ENCODE measurements around the gene GPC3.

The GPC3 gene

GRCh38 chrX:133569217-133569616, 416.2 kb downstream of the GPC3 start:
- no peak for DNase-seq (ENCODE audit: low read depth, low spot score)

GRCh38 chrX:133568109-133568508, 417.3 kb downstream of the GPC3 start:
- DNase-seq (ENCODE audit: low read depth, low spot score): no peak

- no peak for DNase-seq (ENCODE audit: low read depth, low spot score)
Observed at GRCh38 chrX:133566876-133567275, 418.5 kb downstream of the GPC3 start.

GRCh38 chrX:133563705-133564104, 421.7 kb downstream of the GPC3 start:
- no peak for DNase-seq (ENCODE audit: low read depth, low spot score)

- DNase-seq (ENCODE audit: low read depth, low spot score): no peak
Observed at GRCh38 chrX:133561251-133561650, 424.1 kb downstream of the GPC3 start.

GRCh38 chrX:133559909-133560308, 425.5 kb downstream of the GPC3 start:
- DNase-seq (ENCODE audit: low read depth, low spot score): no peak

GRCh38 chrX:133555782-133556458, 429.5 kb downstream of the GPC3 start:
- DNase-seq (ENCODE audit: low read depth, low spot score): no peak

- DNase-seq (ENCODE audit: low read depth, low spot score): no peak
Observed at GRCh38 chrX:133550665-133551485, 434.5 kb downstream of the GPC3 start.

GRCh38 chrX:133549295-133549933, 436.0 kb downstream of the GPC3 start:
- DNase-seq (ENCODE audit: low read depth, low spot score): no peak

GRCh38 chrX:133546441-133546840, 439.0 kb downstream of the GPC3 start:
- no peak for DNase-seq (ENCODE audit: low read depth, low spot score)

- no peak for DNase-seq (ENCODE audit: low read depth, low spot score)
Observed at GRCh38 chrX:133544778-133545177, 440.6 kb downstream of the GPC3 start.

GRCh38 chrX:133544115-133544514, 441.3 kb downstream of the GPC3 start:
- peak; percentile 69 for DNase-seq (ENCODE audit: low read depth, low spot score)

GRCh38 chrX:133543654-133544053, 441.7 kb downstream of the GPC3 start:
- DNase-seq (ENCODE audit: low read depth, low spot score): no peak

- no peak for DNase-seq (ENCODE audit: low read depth, low spot score)
Observed at GRCh38 chrX:133542476-133542875, 442.9 kb downstream of the GPC3 start.

GRCh38 chrX:133541021-133541420, 444.4 kb downstream of the GPC3 start:
- no peak for DNase-seq (ENCODE audit: low read depth, low spot score)

- no peak for DNase-seq (ENCODE audit: low read depth, low spot score)
Observed at GRCh38 chrX:133538148-133538547, 447.2 kb downstream of the GPC3 start.

GRCh38 chrX:133537142-133537541, 448.3 kb downstream of the GPC3 start:
- no peak for DNase-seq (ENCODE audit: low read depth, low spot score)

GRCh38 chrX:133535066-133535465, 450.3 kb downstream of the GPC3 start:
- no peak for DNase-seq (ENCODE audit: low read depth, low spot score)

- no peak for DNase-seq (ENCODE audit: low read depth, low spot score)
Observed at GRCh38 chrX:133534172-133534571, 451.2 kb downstream of the GPC3 start.

- no peak for DNase-seq (ENCODE audit: low read depth, low spot score)
Observed at GRCh38 chrX:133533249-133533648, 452.1 kb downstream of the GPC3 start.

GRCh38 chrX:133530960-133531359, 454.4 kb downstream of the GPC3 start:
- DNase-seq (ENCODE audit: low read depth, low spot score): no peak

GRCh38 chrX:133529578-133529977, 455.8 kb downstream of the GPC3 start:
- DNase-seq (ENCODE audit: low read depth, low spot score): no peak

GRCh38 chrX:133527825-133528224, 457.6 kb downstream of the GPC3 start:
- DNase-seq (ENCODE audit: low read depth, low spot score): no peak
